GM21825 (cell line): Measurements from ENCODE around the gene EDIL3.

ENCODE experiments used
- ATAC-seq: cut with Tn5 transposase; IDR thresholded peaks from one replicate; pipeline ENCODE4 v1.9.1; 2021; ENCODE audit warnings: mild to moderate bottlenecking, moderate library complexity; ENCODE audit not compliant: unreplicated experiment

The EDIL3 gene

GRCh38 chr5:83917261-83917908 lies 467.3 kb downstream of the EDIL3 start:
- no peak for ATAC-seq

GRCh38 chr5:83914662-83915418 lies 469.8 kb downstream of the EDIL3 start:
- no peak for ATAC-seq

GRCh38 chr5:83914199-83914598 lies 470.5 kb downstream of the EDIL3 start:
- ATAC-seq: no peak

GRCh38 chr5:83913593-83913992 lies 471.1 kb downstream of the EDIL3 start:
- ATAC-seq: no peak

GRCh38 chr5:83911367-83911919 lies 473.2 kb downstream of the EDIL3 start:
- ATAC-seq: no peak

DNA sequence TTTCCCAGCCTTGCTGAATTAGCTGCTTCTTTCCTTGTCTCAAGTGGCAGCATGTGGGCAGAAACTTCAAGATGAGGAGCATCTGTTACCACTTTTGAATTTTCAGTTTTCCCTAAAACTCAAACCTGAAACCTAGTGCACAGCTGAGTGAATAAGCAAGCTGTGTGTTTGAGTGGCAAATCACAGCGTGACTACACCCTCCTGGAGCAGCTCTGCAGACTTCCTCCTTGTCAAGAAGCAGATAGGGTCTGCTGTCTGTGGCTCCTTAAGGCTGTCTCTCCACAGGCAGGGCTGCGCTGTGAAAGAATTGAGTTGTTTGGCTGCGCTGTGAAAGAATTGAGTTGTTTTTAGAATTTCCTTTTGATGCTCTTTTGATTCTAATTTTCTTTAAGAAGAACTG lies 484.4 kb downstream of the EDIL3 start:
- no peak for ATAC-seq

DNA sequence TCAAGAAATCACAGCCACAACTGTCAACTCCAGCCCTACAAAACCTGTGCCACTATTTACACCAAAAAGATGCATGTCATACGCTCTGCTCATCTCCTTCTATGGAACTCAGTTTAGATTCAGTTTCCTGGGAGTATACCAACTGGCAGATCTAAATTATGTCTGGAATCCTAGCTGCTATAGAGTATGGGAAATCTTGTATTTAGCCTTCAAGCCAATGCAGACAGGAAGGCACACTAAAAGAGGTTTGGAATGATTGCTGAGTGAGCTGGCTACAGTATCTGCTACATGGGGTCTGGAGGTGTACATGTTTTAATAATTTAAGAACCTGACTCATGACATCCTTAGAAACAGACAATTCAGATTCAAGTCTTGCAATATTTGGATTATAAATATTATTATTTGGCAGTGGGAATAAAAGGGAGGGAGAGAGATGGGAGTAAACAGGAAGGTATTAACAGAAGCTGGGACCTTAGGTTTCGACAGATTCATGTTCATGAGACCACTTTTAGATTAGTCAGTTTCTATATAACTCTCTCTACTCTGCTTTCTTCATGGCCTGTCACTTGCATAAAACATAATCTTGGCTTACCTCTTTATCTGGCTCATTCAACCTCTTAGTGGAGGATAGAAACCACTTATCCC lies 485.2 kb downstream of the EDIL3 start:
- no peak for ATAC-seq

DNA sequence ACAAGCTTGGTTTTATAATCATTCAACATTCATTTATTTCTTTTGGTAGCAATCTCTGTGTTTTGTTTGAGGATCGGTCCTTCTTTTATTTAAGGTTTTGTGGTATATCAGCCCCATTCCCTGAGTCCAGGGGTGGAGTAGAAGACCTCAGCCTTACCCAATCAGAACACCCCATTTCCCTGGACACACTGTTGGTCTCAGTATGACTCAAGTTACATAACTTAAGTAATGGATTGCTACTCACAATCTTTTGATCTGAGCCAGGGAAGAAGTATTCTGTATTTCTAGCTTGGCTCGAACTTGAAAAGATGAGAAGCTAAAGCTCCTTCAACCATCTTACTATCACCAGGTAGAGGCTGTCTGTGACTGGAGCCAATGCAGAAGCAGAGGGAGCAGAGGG lies 488.8 kb downstream of the EDIL3 start:
- no peak for ATAC-seq

GRCh38 chr5:83891261-83891660 lies 493.4 kb downstream of the EDIL3 start:
- no peak for ATAC-seq
